HG03060 (cell line): ENCODE measurements around the gene DUSP18.
"Not testable (repeated sequence)": the region's sequence is repeated elsewhere in the genome, so short reads cannot be mapped to it uniquely, and the experiment has no call there.

Source experiments
- ATAC-seq: cut with Tn5 transposase; IDR thresholded peaks from one replicate; pipeline ENCODE4 v1.9.1; 2021; ENCODE audit warnings: low read depth, moderate number of reproducible peaks; ENCODE audit not compliant: unreplicated experiment

DUSP18 gene

GRCh38 chr22:30667494-30668385 lies at the start of gene DUSP18:
TSS of gene DUSP18 (minus strand) at chr22:30667875. CDS start at chr22:30664003, 3,872 bp downstream.
- peak; percentile 73 for ATAC-seq

GRCh38 chr22:30714062-30714461 lies 46.4 kb upstream of the DUSP18 start:
- no peak for ATAC-seq

GRCh38 chr22:30712094-30712493 lies 44.4 kb upstream of the DUSP18 start:
- no peak for ATAC-seq

- not testable (repeated sequence) for ATAC-seq
Measured at GRCh38 chr22:30709980-30710379, 42.3 kb upstream of the DUSP18 start.

GRCh38 chr22:30705710-30706651 lies 38.3 kb upstream of the DUSP18 start:
- no peak for ATAC-seq

- ATAC-seq, result no peak
Measured at GRCh38 chr22:30704978-30705377, 37.3 kb upstream of the DUSP18 start.

GRCh38 chr22:30702856-30703255 lies 35.2 kb upstream of the DUSP18 start:
- no peak for ATAC-seq

GRCh38 chr22:30701872-30702271 lies 34.2 kb upstream of the DUSP18 start:
- ATAC-seq, result no peak

- no peak for ATAC-seq
Measured at GRCh38 chr22:30697975-30698374, 30.3 kb upstream of the DUSP18 start.

GRCh38 chr22:30695871-30696655 lies 28.4 kb upstream of the DUSP18 start:
- ATAC-seq, result no peak

- ATAC-seq, result no peak
Measured at GRCh38 chr22:30695351-30695851, 27.7 kb upstream of the DUSP18 start.

- no peak for ATAC-seq
Measured at GRCh38 chr22:30694640-30695350, 27.1 kb upstream of the DUSP18 start, which contains the start of gene OSBP2. TSS of gene OSBP2 (plus strand) at chr22:30694874. CDS start at chr22:30694910, 36 bp downstream.

- no peak for ATAC-seq
Measured at GRCh38 chr22:30694171-30694639, 26.5 kb upstream of the DUSP18 start.

- ATAC-seq, result no peak
Measured at GRCh38 chr22:30691204-30691603, 23.5 kb upstream of the DUSP18 start.

GRCh38 chr22:30689622-30690021 lies 21.9 kb upstream of the DUSP18 start:
- ATAC-seq, result no peak

GRCh38 chr22:30687358-30687757 lies 19.7 kb upstream of the DUSP18 start:
- no peak for ATAC-seq

- no peak for ATAC-seq
Measured at GRCh38 chr22:30685178-30685577, 17.5 kb upstream of the DUSP18 start.

- no peak for ATAC-seq
Measured at GRCh38 chr22:30681831-30682230, 14.2 kb upstream of the DUSP18 start.

GRCh38 chr22:30680991-30681770 lies 13.5 kb upstream of the DUSP18 start:
- ATAC-seq, result no peak
